CD4-positive, CD25-positive, alpha-beta regulatory T cell (primary cell): ENCODE data around the gene MPP1. TPM values are rescaled to one million over a fixed set of nuclear protein-coding genes. Genes with fewer than 3 reads are reported as not detected.
A peak's percentile ranks its signal among the peaks of the same experiment; 100 is the strongest.

Experiments
- ATAC-seq, 2 donors: fragments of 150-1000 bp; cut with Tn5 transposase; one replicate each; pipeline ENCODE4 v1.10.0; 2021; ENCODE audit warnings: low read depth in 2 of 2, moderate number of reproducible peaks in 2 of 2, moderate library complexity in 1 of 2
- DNase-seq, 3 donors: peaks; one replicate each; pipeline versions ENCODE4 v3.0.0 to v3.0.0-alpha.2; 2012 to 2022; ENCODE audit warnings: mixed read lengths in 1 of 3
- H3K27ac ChIP-seq: one replicate; pipeline ENCODE4 v1.7.0; 2013; ENCODE audit warnings: mild to moderate bottlenecking, low read length; ENCODE audit not compliant: insufficient read depth, poor library complexity, severe bottlenecking
- H3K27me3 ChIP-seq: one replicate; pipeline ENCODE4 v1.7.0; 2013; ENCODE audit warnings: low read length; ENCODE audit not compliant: control insufficient read depth, insufficient read depth
- H3K36me3 ChIP-seq: one replicate; pipeline ENCODE4 v1.7.0; 2013; ENCODE audit warnings: mild to moderate bottlenecking, low read length, moderate library complexity; ENCODE audit not compliant: control insufficient read depth, insufficient read depth
- H3K4me1 ChIP-seq: 2 replicates; pipeline ENCODE4 v1.7.0; 2013; ENCODE audit warnings: mild to moderate bottlenecking, low read length; ENCODE audit not compliant: insufficient read depth, control insufficient read depth, poor library complexity, severe bottlenecking
- H3K4me3 ChIP-seq: one replicate; pipeline ENCODE4 v1.7.0; 2013; ENCODE audit warnings: low read depth, mild to moderate bottlenecking, low read length, moderate library complexity
- H3K9me3 ChIP-seq, 2 experiments: 1 replicate in 1 of 2; 2 replicates in 1 of 2; pipeline ENCODE4 v1.7.0; 2013; ENCODE audit warnings: low read length in 2 of 2, mild to moderate bottlenecking in 1 of 2, moderate library complexity in 1 of 2; ENCODE audit not compliant: control insufficient read depth in 2 of 2
- H3K27ac Mint-ChIP-seq, 3 donors: one replicate each; pipeline ENCODE4 v1.8.0; 2020 to 2022; ENCODE audit warnings: mild to moderate bottlenecking in 3 of 3, mixed read lengths in 3 of 3, moderate library complexity in 2 of 3
- H3K27me3 Mint-ChIP-seq: one replicate; pipeline ENCODE4 v1.8.0; 2022; ENCODE audit warnings: mild to moderate bottlenecking, mixed read lengths
- H3K36me3 Mint-ChIP-seq: one replicate; pipeline ENCODE4 v1.8.0; 2020; ENCODE audit warnings: mixed read lengths
- H3K4me1 Mint-ChIP-seq, 4 donors: one replicate each; pipeline ENCODE4 v1.8.0; 2020 to 2022; ENCODE audit warnings: mixed read lengths in 4 of 4, mild to moderate bottlenecking in 1 of 4
- H3K4me3 Mint-ChIP-seq, 4 donors: one replicate each; pipeline ENCODE4 v1.8.0; 2020 to 2022; ENCODE audit warnings: mild to moderate bottlenecking in 4 of 4, mixed read lengths in 4 of 4, moderate library complexity in 3 of 4
- H3K9me3 Mint-ChIP-seq, 7 donors: one replicate each; pipeline ENCODE4 v1.8.0; 2020 to 2022; ENCODE audit warnings: mixed read lengths in 7 of 7, mild to moderate bottlenecking in 3 of 7, moderate library complexity in 2 of 7
- polyA plus RNA-seq, 4 donors: library from polyadenylated mRNA; unstranded; fragments of 300-500 nt; fragmentation: Illumina TruSeq; gene quantifications; one replicate each; pipeline ENCODE4 v1.2.3, GENCODE V29; 2021
- total RNA-seq: library from RNA; stranded (reverse); gene quantifications from one replicate; pipeline ENCODE4 v1.2.3, GENCODE V29; 2022

The MPP1 gene
- total and polyA plus RNA-seq, 5 donors from 2014 or later: 11.3 to 24.0 (median 12.9) TPM

GRCh38 chrX:154809939-154810665 lies 4.8 kb upstream of the MPP1 start:
- Histone ChIP-seq H3K36me3 (no peaks in the 10 kb centered on the region), H3K27me3 (peaks cover 4% of the 10 kb centered on the region), H3K9me3 (no peaks in the 10 kb centered on the region), H3K27ac (no peak overlapping the region), H3K4me1 (peaks cover 7% of the 10 kb centered on the region), H3K4me3 (no peak overlapping the region)
- H3K27ac Mint-ChIP-seq: no peak overlapping the region
- peaks cover 20% of the 10 kb centered on the region for H3K27me3 Mint-ChIP-seq
- H3K4me3 Mint-ChIP-seq: no peak overlapping the region
- peaks cover 0 to 7% (median 3%) of the 10 kb centered on the region in 4 donors for H3K4me1 Mint-ChIP-seq
- DNase-seq (peak in 1 of 3 donors; percentile 39), ATAC-seq (no peak)
- H3K36me3 Mint-ChIP-seq: no peaks in the 10 kb centered on the region
- H3K9me3 Mint-ChIP-seq: peaks cover 0 to 3% (median 0%) of the 10 kb centered on the region in 7 donors

DNA sequence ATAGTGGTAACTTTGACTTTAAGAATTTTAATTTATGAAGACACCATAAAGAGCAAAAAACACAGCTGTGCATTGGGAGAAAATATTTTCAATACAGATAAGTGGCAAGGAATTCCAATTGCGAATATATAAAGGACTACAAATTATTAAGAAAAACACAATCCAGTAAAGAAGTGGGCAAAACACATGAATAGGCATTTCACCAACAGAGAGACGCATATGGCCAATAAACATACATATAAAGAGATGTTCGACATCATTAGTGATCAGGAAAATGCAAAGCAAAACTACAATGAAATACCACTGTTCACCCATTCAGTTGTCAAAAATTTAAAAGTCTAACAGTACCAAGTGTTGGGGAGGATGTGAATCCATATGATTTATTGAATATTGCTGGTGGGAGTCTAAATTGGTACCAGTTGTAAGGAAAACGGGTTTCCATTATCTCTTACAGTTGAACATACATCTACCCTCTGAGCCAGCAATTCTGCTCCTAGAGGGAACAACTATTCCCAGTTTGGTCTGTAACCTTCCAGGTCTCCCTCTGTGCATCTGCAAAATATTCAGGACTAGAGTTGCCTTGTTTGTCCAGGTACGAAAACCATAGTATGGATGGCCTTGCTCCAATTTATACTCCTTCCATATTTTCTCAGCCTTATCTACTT lies 1.7 kb upstream of the MPP1 start:
- DNase-seq (no peak), ATAC-seq (no peak)
- peaks cover 7 to 31% (median 10%) of the 10 kb centered on the region in 4 donors for H3K4me1 Mint-ChIP-seq
- H3K36me3 ChIP-seq: no peaks in the 10 kb centered on the region
- H3K27me3 ChIP-seq: peaks cover 4% of the 10 kb centered on the region
- H3K36me3 Mint-ChIP-seq: no peaks in the 10 kb centered on the region
- no peak overlapping the region for H3K27ac ChIP-seq
- H3K4me3 ChIP-seq: no peak overlapping the region
- no peak overlapping the region for H3K27ac Mint-ChIP-seq
- H3K4me3 Mint-ChIP-seq: no peak overlapping the region
- H3K9me3 ChIP-seq: no peaks in the 10 kb centered on the region
- H3K4me1 ChIP-seq: peaks cover 18% of the 10 kb centered on the region
- H3K9me3 Mint-ChIP-seq: no peaks in the 10 kb centered on the region
- H3K27me3 Mint-ChIP-seq: peaks cover 8% of the 10 kb centered on the region

GRCh38 chrX:154805696-154806091 lies 409 bp upstream of the MPP1 start:
- Mint-ChIP-seq H3K4me1 (peaks cover 7 to 39% (median 13%) of the 10 kb centered on the region in 4 donors), H3K4me3 (peak overlapping the region; percentile 81 to 92 (median 85)), H3K9me3 (no peaks in the 10 kb centered on the region), H3K36me3 (no peaks in the 10 kb centered on the region), H3K27ac (peak overlapping the region; percentile 9 to 73 (median 48)), H3K27me3 (peaks cover 4% of the 10 kb centered on the region)
- no peaks in the 10 kb centered on the region for H3K9me3 ChIP-seq
- ATAC-seq: no peak
- peaks cover 20% of the 10 kb centered on the region for H3K4me1 ChIP-seq
- H3K4me3 ChIP-seq: peak overlapping the region; percentile 41
- peaks cover 4% of the 10 kb centered on the region for H3K27me3 ChIP-seq
- no peaks in the 10 kb centered on the region for H3K36me3 ChIP-seq
- no peak overlapping the region for H3K27ac ChIP-seq
- DNase-seq: no peak

- peaks cover 20% of the 10 kb centered on the region for H3K4me1 ChIP-seq
- peaks cover 4% of the 10 kb centered on the region for H3K27me3 ChIP-seq
- Mint-ChIP-seq H3K27me3 (peaks cover 4% of the 10 kb centered on the region), H3K4me3 (peak overlapping the region; percentile 79 to 89 (median 84)), H3K36me3 (no peaks in the 10 kb centered on the region), H3K9me3 (no peaks in the 10 kb centered on the region), H3K4me1 (peaks cover 7 to 49% (median 19%) of the 10 kb centered on the region in 4 donors), H3K27ac (peak overlapping the region in 1 of 3 donors; percentile 81)
- no peak overlapping the region for H3K27ac ChIP-seq
- H3K36me3 ChIP-seq: no peaks in the 10 kb centered on the region
- no peaks in the 10 kb centered on the region for H3K9me3 ChIP-seq
- peak overlapping the region; percentile 59 for H3K4me3 ChIP-seq
- ATAC-seq (no peak), DNase-seq (no peak)
These were observed 876 bp downstream of the MPP1 start for GRCh38 chrX:154804261-154804956.

DNA sequence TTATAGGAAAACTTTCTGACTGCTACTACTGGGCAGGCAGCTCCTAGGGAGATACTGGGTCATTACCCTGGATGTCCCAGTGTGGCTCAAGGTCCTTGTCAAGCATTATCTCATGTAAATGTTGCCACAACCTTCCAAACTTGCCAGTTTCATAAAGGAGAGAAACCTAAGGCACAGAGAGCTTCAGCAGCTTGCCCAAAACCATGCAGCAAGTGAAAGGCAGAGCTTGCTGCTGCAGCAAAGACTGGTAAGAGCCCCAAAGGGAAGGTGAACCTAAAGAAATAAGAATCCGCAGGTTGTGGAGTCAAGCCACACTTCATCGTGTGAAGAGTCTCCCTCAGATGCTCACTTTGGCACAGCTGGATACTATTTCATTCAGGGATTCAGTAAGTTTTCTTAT lies 2.3 kb downstream of the MPP1 start:
- DNase-seq (no peak), ATAC-seq (no peak)
- Mint-ChIP-seq H3K9me3 (no peaks in the 10 kb centered on the region), H3K4me3 (peak overlapping the region in 3 of 4 donors; percentile 31 to 81 (median 39)), H3K4me1 (peaks cover 7 to 55% (median 22%) of the 10 kb centered on the region in 4 donors), H3K36me3 (no peaks in the 10 kb centered on the region), H3K27me3 (peaks cover 4% of the 10 kb centered on the region), H3K27ac (peak overlapping the region in 2 of 3 donors; percentile 26 to 76)
- H3K36me3 ChIP-seq: no peaks in the 10 kb centered on the region
- H3K4me1 ChIP-seq: peaks cover 20% of the 10 kb centered on the region
- no peak overlapping the region for H3K27ac ChIP-seq
- no peak overlapping the region for H3K4me3 ChIP-seq
- H3K27me3 ChIP-seq: peaks cover 4% of the 10 kb centered on the region
- H3K9me3 ChIP-seq: no peaks in the 10 kb centered on the region

DNA sequence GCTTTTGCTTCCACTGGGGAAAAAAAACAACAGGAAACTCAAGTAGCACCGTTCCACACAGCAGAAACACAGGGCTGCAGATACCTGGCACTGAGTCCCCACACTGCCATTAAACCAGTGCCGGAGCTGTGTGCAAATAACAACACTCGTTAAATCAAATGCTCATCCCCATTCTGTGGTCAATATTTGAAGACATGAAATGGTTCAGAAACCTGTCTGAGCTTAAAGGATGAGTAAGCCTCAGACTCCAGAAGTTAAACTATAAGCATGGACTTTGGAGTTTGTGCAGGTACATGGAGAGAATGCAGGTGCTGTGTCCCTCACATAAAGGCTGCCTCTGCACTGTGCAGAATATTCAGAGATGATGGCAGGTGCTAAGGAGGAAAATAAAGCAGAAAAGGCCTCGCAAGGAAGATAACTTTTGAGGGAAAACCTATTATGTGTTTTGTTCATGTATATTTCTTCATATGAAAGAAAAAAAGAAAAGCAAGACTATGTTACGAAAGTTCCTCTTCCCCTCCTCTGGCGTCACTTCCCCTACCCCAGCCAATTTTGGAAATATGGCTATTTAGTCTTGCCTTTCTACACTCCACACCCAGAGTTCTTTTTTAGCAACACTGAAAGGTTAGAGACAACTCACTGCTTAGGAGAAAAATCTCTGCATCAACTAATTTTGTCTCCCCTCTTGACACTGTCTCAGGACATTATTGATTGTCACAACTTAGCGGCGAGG lies 4.6 kb downstream of the MPP1 start:
- peak overlapping the region in 2 of 4 donors; percentile 2 to 9 for H3K4me3 Mint-ChIP-seq
- Histone ChIP-seq H3K27me3 (no peaks in the 10 kb centered on the region), H3K36me3 (no peaks in the 10 kb centered on the region), H3K4me1 (peaks cover 16% of the 10 kb centered on the region), H3K9me3 (no peaks in the 10 kb centered on the region), H3K27ac (no peak overlapping the region), H3K4me3 (no peak overlapping the region)
- H3K9me3 Mint-ChIP-seq: no peaks in the 10 kb centered on the region
- peak overlapping the region in 1 of 3 donors; percentile 49 for H3K27ac Mint-ChIP-seq
- ATAC-seq: no peak
- no peak for DNase-seq
- peaks cover 7 to 51% (median 24%) of the 10 kb centered on the region in 4 donors for H3K4me1 Mint-ChIP-seq
- H3K36me3 Mint-ChIP-seq: no peaks in the 10 kb centered on the region
- peaks cover 2% of the 10 kb centered on the region for H3K27me3 Mint-ChIP-seq
